Activated CD8-positive, alpha-beta memory T cell treated with anti-CD3 and anti-CD28 coated beads, Interleukin-2, amount 50 U/mL, for 1 hour (primary cell): ENCODE results near the gene UNG.
"Not testable (repeated sequence)": the region's sequence is repeated elsewhere in the genome, so short reads cannot be mapped to it uniquely, and the experiment has no call there.

ENCODE experiments used
- DNase-seq: peaks from one replicate; pipeline ENCODE4 v3.0.0-alpha.2; 2020; ENCODE audit errors: extremely low read depth

Gene UNG

DNA sequence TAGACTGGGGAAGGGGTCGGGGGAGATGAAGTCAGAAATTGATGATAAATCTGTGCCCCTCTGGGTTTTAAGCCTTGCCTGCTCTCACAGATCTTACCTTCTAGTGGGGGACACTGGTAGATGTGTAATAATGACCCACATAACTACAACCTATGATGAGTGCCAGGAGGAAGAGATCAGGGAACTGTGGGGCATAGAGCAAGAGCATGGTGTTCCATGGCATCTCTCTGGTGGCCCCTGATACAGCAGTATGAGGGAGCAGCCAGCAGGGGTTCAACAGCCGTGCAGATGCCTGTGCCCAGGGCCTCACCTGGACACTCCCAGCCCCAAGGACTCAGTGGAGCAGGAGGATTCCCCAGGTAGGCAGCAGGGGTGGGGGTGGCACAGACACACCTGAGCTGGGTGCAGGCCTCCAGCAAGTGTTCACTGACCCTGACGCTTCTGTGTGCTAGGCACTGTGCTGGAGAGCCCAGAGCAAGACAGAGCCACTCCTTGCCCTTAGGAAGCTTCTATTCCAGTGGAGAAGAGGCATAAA lies 24.0 kb downstream of the UNG start:
- DNase-seq, result no peak

DNA sequence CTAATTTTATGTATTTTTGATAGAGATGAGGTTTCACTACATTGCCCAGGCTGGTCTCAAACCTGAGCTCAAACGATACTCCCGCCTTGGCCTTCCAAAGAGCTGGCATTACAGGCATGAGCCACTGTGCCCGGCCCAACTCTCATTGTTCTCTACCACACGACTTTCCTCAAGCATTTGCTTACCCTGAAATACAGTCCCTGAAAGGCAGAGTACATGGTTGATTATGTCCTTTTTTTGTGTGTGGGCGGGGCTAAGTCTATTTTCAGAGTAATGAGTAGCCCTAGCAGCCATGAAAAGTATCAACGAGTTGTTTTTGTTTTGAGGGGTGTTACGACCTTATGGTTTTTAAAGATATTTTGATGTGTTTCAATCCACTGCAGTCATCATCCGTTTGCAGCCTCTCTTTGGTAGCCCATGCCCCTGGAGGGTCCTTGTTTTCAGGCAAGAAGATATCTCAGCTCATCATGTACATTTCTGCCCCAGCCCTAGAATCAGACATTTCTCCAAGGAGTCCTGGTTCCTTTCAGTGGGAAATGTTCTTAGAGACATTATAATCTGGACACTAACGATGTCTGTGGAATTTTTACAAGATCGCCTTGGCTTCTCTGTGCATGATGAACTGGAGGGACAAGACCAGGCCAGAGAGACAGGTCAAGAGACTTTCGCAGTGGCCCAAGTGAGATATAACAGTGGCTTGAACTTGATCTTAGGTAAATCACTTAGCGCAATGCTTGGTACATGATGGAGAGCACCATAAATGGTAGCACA lies 27.7 kb downstream of the UNG start:
- DNase-seq, result no peak

DNA sequence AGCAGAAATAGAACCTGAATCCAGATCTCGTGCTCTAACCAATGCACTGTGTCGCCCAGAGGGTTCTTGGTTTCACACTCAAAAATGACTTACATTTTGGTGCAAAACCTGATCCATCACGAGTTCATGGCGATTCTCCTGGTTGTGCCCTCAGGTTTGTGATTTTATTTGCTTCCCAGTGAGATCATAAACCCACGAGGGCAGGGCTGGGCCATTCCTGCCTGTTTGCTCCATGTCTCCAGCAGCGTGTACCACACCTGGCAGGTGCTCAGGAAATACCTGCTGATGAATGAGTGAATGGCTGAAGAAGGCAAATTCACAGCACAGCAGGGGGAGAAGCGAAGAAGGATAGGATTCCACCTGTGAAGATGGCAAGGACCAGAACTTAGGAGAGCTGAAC lies 28.4 kb downstream of the UNG start:
- DNase-seq, result no peak

DNA sequence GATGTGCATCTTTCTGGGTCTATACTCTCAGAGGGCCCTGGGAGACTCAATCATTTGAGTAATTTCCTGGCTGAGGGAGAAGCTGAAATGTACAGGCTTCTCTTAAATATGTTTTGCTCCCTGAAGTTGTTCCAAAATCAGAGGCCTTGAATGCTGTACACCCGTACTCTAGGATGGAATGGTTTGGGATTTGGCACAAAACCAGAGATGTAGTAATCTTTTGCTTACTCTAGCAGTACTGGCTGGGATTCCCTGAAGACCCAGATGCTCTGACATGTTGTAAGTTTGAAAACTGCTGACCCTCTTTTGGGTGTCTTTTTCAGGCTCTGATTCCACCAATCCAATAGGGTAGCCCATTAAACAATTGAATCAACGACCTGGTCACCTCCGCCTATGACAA lies 29.4 kb downstream of the UNG start:
- no peak for DNase-seq

DNA sequence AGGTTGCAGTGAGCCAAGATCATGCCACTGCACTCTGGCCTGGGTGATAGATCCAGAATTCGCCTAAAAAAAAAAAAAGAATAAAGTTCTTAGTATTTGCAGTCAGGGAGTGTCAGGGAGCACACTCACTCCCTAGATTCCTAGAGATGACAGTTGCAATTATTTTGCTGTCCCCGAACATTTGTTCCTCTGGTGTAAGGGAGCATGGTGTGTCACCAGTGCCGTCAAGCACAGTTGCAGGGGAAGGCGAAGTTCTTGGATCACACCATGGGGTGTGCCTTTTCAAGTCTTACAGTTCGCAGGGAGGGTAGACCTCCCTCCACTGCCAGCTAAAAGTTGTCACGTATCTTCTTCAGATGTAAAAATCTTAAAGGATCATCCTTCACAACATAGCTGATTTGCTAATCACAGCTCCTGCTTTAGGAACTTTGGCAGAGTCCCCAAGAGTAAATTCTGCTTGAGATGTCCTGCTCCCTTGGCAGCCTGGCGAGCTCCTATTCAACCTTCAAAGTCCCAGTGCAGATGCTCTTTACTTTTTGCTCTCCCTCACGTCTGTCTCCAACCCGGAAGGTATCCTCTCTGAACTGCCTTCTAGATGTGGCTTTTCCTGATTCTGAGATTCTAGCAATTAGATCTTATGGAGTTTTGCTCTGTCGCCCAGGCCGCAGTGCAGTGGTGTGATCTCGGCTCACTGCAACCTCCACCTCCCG lies 30.3 kb downstream of the UNG start:
- DNase-seq, result no peak

DNA sequence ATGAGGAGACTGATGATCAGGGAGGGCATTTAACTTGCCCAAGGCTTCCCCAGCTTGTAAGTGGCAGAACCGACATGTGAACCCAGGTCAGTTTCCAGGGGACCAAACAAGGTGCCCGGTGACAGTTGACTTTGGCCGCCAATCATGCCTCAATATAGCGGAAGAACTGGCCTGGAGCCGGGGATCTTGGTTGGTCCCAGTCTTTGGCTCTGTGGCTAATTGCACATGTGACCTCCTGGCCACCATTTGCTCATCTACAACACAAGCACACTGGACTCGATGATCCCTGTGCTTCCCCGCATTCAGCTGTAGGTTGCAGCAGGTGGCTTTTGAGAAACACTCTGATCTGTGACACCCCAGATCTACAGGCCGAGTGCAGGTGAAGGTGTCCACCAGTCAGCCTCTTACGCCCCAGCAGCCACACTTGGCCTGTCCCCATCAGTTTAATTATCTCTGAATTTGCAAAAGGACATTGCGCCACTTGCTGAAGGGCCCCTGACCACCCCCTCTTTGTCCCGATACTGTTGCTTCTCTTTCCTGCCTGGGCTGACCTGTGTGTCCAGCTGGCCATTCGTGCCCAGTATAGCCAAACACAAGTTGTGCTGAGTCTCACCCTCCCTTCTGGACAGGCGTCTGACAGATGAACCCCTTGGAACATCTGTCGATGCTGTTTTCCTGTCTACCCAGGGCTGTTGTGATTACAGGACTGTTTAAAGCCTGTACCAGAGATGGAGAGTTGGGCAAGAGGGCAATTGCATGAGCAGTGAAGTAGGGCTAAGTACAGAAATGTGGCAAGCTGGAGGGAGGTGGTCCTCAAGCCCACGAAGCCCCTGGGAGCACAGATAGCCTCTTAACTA lies 33.1 kb downstream of the UNG start:
- no peak for DNase-seq

DNA sequence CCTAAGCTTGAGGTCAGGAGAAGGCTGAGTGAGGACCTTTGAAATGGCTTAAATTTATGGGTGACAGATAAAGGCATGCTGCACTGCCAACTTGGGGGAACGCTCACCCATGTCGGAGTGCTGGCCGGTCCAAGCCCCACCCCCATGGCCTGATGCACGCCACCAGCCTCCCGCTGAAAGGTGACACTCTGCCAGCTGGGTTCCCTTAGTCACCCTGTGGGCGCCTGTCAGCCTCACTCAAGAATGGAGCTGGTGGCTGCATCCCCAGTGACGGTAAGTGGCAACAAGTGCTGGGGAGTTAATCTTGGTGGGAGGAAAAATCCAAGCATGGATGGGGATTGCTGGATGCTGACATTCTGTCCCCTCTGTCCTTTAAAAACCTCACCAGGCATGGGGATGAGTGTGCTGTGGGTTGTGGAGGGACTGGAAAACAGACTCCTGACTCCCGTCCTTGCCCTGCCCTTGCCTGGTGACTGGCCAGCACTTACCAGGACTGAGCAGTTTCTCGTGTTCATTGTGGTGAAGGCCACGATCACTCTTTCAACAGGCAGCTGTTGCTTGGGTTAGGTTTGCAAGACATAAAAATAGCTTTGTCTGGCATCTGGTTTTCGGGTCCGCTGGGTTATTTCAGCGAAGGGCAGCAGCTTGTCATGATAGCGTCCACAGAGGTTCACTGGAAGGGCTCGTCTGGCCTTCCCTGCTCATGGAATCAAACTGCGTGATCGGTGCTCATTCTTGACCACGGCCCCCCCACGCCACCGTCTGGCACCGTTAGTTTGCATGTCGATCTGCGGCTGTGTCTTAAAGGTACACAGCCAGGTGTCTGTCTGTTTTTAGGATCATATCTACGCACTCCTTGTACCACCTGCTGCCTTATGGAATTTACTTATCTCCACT lies 34.0 kb downstream of the UNG start:
- DNase-seq, result no peak

DNA sequence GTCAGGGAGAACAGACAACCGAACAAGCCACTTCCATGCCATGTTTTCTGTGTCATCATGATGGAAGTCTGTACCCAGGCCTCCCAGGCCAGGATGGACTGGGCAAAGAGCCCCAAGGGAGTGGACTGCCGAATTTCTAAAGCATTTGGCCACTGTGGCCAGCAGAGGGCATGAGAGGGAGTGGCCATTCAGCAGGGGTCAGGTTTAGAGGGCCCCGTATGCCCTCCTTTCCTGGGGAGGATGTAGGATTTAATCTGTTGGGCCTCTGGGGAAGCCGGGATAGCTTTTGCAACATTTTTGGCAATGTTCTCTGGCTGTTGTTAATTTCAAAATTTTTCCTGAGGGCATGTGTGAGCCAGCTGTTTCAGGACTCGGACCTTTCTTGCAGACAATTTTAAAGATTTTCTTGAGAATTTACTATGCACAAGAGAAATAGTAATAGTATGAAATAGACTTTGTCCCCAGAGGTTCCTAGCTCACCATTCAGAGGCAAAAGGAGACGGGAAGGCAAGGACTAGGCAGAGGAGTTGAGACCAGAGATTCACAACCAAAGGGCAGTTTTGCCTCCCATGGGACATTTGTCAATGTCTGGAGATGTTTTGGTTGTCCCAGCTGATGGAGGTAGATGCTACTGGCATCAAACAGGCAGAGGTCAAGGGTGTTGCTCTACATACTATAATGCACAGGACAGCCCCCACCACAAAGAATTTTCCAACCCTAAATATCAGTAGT lies 37.0 kb downstream of the UNG start:
- DNase-seq, result no peak

DNA sequence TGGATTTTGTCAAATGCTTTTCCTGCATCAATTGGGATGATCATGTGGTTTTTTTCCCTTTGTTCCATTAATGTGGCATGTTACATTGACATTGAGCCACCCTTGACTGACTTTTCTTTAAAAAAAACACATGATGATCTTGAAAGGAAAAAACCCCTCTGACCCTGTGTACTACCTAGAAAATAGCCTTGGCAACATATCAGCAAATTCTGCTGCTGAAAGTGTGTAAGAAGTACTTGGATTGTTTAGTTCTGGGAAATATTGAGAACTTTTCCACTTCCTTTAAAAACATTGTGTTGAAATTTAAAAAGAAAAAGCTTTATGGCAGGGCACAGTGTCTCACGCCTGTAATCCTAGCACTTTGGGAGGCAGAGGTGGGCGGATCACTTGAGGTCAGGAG lies 39.7 kb downstream of the UNG start:
- DNase-seq, result no peak

DNA sequence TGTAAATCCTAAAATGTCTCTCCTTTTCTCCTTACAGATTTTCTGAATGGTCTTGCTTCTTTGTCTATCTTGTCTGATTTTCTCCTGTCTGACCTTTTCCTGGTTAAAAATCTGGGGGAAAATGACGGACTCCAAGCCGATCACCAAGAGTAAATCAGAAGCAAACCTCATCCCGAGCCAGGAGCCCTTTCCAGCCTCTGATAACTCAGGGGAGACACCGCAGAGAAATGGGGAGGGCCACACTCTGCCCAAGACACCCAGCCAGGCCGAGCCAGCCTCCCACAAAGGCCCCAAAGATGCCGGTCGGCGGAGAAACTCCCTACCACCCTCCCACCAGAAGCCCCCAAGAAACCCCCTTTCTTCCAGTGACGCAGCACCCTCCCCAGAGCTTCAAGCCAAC lies 42.0 kb downstream of the UNG start:
- no peak for DNase-seq

DNA sequence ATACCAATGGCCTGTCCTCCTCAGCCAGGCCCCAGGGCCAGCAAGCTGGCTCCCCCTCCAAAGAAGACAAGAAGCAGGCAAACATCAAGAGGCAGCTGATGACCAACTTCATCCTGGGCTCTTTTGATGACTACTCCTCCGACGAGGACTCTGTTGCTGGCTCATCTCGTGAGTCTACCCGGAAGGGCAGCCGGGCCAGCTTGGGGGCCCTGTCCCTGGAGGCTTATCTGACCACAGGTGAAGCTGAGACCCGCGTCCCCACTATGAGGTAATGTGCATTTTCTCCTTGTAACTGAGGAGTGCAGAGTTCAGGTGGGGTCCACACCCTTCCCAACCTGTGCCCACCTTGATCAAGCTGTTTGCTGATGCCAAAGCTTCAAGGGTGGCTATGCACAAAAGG lies 42.4 kb downstream of the UNG start:
- DNase-seq, result no peak

DNA sequence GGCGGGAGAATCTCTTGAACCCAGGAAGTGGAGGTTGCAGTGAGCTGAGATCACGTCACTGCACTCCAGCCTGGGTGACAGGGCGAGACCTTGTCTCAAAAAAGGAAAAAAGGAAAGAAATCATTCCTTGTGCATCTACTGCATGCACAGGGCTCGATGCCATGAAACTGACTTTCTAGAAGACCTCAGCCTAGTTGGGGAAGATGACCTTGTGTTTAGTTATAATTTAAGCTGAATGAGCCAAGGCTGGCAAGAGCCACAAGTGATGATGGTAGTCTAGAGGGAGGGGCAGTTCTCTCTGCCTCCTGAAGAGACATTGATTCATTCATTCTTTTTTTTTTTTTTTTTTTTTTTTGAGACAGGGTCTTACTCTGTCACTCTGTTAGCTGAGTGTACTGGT lies 43.2 kb downstream of the UNG start:
- DNase-seq, result no peak

DNA sequence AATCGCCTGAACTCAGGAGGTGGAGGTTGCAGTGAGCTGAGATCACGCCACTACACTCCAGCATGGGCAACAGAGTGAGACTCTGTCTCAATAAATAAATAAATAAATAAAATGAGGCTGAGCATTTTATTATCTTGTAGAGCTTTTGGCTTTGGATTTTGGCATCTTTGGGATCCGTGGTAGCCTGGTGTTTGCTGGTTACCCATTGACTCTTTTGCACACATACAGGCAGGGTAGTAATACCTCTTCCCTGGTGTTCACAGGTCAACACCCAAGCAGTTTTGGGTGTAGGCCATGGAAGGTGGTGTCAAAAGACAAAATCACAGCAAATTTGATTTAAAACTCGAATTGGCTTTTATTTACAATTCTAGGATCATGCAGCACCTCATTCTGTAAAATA lies 46.8 kb downstream of the UNG start:
- DNase-seq, result no peak

DNA sequence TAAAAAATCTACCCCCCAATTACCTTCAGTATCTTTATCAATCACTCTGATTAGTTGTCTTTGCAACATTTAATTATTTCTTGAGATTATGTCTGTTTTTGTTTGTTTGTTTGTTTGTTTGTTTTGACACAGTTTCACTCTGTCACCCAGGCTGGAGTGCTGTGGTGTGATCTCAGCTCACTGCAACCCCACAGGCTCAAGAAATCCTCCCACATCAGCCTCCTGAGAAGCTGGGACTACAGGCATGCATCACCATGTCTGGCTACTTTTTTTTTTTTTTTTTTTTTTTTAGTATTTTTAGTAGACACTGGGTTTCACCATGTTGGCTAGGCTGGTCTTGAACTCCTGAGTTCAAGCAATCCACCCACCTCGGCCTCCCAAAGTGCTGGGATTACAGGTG lies 49.7 kb downstream of the UNG start:
- not testable (repeated sequence) for DNase-seq

DNA sequence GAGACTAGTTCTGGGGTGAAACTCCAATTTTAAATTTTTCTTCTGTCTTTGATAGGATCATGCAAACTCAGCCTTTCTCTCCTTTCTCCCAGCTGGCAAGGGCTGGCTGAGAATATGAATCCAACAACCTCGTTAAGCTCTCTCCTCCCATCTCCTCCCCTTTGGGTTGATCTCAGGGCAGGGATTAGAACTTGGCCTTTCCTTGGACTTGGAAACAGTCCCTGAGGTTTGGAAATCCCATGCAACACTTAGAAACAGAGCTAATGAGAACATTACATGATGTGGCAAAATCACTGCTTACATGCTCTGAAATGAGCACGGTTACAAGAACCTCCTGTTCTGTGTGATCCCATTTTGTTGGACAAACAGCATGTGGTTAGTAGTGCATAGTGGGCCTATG lies 50.6 kb downstream of the UNG start:
- DNase-seq, result no peak

DNA sequence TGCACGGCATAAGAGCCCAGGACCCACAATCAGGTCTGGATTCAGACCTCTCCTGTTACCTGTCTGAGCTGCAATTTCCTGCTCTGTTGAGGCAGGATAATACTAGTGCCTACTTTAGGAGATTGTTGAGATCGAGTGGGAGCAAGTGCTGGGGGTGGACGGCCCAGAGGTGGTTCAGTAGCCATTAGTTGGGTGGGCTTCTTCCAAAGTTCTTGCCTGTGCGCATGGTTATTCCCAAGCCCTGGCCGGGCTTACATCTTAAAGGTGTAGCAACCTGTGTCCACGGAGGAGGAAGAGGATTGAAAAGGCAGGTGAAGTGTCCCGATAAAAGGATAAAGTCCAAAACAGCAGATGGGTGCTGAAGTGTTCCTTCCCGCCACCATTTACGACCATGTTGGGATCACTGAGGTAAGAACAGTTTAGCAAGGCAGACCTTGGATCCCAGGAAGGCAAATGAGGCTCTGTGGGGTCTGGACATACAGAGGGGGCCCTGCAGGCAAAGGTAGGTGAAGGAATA lies 52.8 kb downstream of the UNG start:
- no peak for DNase-seq

DNA sequence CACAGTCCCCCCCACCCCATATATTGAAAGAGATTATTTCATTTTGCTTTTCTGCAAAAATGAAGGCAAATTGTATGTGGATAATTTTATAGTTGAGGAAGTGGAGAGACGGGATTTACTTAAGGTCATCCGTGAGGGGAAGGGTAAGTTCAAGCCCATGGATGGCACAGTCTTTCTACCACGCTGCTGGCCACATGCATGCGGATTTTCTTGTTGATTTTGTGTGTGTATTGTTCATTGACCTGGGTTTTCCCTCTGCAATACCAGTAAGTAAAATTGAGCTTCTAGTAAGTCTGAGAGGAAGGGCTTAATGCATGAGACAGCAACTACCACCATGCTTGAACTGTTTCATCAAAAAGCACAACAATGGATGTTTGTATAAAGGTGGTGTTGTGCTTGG lies 54.1 kb downstream of the UNG start:
- DNase-seq, result no peak

DNA sequence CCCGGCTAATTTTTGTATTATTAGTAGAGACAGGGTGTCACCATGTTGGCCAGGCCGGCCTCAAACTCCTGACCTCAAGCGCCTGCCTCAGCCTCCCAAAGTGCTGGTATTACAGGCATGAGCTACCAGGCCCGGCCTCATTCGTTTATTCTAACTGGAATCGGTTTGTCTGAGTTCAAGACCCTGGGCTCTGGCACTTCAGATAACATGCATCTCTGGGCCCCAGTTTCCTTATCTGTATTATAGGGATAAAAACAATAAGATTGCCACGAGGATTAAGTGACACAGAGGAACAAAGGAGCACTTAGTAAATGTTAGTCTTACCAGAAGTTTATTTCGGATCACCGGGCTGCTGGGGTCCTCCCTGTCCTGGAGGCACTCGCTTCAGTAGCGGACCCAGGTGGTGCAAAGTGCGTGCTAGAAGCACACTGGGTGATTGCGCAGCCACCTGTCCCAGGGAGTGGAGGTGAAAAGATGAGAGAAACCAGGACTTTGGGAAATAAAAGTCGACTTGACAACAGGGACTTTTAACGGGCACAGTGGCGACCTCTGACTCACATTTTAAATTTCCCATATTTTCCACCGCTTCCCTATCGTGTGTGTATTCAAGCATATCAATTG lies 56.5 kb downstream of the UNG start:
- DNase-seq, result no peak

DNA sequence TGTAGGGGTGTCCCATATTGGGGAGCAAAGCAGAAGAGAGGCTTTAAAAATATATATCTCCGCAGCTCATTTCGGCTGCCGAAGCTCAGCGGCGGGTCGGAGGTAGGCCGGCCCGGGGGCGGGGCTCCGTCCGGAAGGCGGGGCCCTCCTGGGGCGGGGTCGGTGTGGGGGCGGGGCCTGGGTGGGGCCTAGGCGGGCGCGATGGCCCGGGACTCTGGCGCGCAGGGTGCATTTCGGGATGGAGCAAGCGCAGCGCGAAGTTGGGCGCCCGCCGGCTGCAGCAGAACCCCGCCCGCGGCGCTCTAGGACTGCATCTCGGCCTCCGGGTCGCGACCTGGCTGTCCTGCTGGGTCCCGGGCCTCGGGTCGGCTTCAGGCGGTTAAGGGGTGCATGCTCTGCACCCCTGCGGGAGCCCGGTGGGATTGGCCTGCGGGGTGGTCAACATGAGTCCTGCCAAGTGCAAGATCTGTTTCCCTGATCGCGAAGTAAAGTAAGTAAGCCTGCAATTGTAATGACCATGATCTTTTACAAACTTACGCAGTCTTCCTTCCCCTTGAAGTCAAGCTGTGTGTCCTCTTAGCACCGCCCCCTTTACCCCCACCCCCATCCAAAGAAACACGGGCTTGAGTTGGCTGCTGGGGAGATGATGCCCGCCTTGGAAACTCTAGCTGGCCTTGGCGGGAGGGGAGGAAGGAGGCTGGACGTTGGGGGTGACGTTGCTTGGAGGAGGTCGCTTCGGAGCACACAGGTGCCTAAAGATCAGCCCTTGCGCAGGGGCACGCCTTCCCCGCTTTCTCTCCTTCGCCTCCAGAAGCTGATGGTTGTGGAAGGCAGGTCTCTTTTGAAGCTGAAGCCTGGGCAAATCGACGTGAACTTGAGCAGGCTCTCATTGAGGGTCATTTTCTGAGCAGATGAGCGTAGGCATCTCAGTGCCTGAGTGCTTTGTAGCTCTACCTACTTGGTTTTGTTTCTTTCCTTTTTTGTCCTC lies 57.3 kb downstream of the UNG start:
- DNase-seq, result peak; percentile 46
